Erythroblast (primary cell): Measurements from ENCODE around the gene IVD.

Experiments used
- DNase-seq, 2 experiments: peaks; one replicate each; lab custom pipeline; 2025; lab: John Stamatoyannopoulos, UW
- GATA1 ChIP-seq: IDR thresholded peaks from 2 replicates; pipeline ENCODE4 v1.6.1; 2011; ENCODE audit warnings: low read depth, mild to moderate bottlenecking, control low read depth, low read length, moderate library complexity
- POLR2A ChIP-seq: IDR thresholded peaks from 2 replicates; pipeline ENCODE4 v1.6.1; 2011; ENCODE audit warnings: mild to moderate bottlenecking, low read length

IVD gene

GRCh38 chr15:40458495-40459371 is 53.1 kb downstream of the IVD start:
- no peak for DNase-seq
- TF ChIP-seq GATA1 (no peak), POLR2A (no peak)

GRCh38 chr15:40459391-40460015 is 53.9 kb downstream of the IVD start:
- no peak for DNase-seq
- TF ChIP-seq GATA1, result no peak
- no peak for TF ChIP-seq POLR2A

- TF ChIP-seq POLR2A (no peak), GATA1 (no peak)
- DNase-seq, result no peak
Measured at GRCh38 chr15:40460404-40460803, 54.8 kb downstream of the IVD start.

DNA sequence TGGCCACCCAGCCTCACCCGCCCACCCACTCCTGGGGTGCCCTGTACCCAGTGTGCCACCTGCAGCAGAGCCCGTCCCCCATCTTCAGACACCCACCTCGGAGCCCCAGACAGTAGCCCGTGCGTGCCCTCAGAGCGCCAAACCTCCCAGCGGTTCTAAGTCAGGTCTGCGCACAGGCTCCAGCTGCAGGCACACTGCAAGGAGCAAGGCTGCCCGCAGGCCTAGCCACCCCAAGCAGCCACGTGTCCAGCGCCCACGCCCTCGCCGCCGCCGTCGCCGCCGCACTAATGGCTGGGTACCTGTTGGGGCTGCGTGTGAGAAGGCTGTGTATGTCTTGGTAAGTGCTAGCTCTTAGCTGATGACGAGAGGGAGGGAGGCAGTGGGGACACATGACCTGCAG is 56.4 kb downstream of the IVD start:
- TF ChIP-seq POLR2A, result no peak
- TF ChIP-seq GATA1, result no peak
- DNase-seq, result no peak

DNA sequence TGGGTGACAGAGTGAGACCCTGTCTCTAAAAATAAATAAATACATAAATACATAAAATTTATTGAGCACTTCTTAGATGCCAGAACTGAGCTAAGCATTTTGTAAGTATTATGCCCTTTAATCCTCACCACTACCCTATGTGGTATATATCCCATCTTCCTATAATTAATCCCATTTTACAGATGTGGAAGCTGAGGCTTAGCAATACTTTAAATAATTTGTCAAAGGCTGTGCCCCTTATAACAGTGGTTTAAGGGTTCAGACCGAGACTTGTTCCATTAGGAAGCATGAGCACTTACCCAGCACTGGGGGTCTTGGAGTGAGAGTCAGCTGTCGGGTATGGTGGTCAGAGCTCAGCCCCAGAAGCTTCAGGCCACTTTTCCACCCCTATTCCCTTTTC is 57.7 kb downstream of the IVD start:
- TF ChIP-seq POLR2A (no peak), GATA1 (no peak)
- DNase-seq, result no peak

DNA sequence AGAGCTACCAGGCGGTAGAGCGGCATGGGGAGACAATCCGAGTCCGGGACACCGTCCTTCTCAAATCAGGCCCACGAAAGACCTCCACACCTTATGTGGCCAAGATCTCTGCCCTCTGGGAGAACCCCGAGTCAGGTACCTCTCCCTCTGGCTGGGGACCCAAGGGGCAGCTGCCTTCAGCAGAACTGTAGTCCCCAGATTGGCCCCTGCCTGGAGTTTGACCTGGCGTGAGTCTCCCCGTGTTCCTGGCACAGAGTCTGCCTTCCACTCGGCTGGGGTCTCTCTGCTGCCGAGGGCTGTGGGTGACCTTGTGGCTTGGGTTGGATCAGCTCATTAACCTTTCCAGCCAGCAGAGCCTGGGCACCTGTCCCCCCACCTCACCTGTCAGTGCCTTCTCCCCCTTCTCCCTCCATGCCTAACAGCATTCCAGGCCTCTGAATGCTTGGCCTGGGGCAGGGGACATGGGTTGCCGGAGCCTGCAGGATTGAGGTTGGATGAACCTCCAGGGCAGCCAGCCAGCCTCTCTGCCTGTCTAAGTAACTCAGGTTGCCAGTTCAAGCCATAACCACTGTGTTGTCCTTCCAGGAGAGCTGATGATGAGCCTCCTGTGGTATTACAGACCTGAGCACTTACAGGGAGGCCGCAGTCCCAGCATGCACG is 58.4 kb downstream of the IVD start:
- TF ChIP-seq GATA1 (no peak), POLR2A (no peak)
- DNase-seq, result no peak

- TF ChIP-seq GATA1, result no peak
- no peak for TF ChIP-seq POLR2A
- DNase-seq, result no peak
Measured at GRCh38 chr15:40464595-40465185, 59.1 kb downstream of the IVD start.

DNA sequence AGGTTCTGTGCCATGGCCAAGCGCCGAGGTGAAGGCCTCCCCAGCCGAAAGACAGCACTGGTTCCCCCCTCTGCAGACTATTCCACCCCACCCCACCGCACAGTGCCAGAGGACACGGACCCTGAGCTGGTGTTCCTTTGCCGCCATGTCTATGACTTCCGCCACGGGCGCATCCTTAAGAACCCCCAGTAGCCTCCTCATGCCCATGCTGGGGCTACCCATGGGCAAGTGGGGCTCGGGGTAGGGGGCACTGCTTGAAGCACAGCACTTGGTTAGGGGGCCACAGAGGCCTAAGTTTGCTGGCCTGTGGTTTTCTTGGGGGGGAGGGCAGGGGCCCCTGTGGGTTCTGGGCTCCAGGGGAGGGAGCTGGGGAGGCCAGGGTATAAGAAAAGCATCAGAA is 60.3 kb downstream of the IVD start:
- DNase-seq, result no peak
- TF ChIP-seq GATA1 (no peak), POLR2A (no peak)

DNA sequence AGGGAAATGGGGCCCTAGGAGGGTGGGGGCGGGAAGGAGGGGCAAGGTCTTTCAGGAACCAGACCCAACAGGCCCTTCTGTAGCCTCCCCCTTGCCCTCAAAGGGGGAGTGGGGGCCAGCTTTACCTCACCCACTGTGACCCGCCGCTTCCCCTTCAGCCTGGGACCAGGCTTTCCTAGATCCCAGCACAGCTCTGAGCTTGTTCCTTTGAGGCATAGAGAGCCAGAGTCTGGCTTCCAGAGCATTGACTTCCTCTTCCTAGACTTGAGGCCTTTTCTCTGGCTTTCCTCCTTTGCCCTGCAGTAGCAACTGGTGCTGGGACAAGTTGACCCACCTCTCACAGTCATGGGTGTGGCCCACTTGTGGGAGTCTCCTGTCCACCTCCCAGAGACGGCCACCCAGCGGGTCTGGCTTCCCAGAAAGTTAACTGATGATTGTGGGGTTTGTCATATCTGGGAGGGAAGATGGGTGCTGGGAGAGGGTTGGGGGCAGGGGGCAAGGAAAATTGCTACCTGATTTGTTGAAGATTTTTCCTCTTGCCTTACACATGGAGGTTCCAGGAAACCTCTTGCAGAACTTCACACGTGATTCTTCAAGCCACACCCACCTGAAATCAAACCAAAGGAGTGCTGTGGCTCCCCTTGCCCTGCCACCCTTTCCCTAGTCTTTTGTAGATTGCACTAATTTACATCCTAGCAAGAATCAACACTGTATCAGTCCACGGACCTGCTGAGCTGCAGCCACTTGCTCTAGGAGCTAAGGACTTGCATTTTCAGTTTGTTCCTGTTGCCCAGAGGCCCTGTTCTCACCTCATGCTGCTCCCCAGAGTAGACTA is 61.0 kb downstream of the IVD start:
- TF ChIP-seq POLR2A, result no peak
- TF ChIP-seq GATA1, result no peak
- no peak for DNase-seq

GRCh38 chr15:40467261-40467615 is 61.6 kb downstream of the IVD start:
- no peak for DNase-seq
- TF ChIP-seq POLR2A, result no peak
- no peak for TF ChIP-seq GATA1

DNA sequence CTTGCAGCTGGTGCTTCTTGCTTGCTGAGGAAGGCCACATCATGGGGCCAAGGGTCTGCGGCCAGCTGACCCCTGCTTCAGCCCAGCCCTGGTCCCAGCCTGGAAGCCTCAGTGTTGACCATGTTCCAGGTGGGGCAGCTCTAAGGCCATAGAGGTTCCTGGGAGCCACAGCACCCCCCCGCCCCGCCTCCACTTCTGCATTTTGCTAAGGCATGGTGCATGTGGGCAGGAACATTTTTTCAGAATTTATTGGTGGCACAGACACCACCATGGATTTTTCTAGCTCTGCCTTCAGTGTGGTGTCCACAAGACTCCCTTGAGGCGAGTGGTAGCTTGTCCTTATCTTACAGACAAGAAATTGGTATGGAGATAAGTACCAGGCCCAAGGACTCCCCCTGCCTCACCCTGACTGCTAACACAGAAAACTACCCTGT is 63.3 kb downstream of the IVD start:
- DNase-seq, result peak; percentile 34 to 71
- no peak for TF ChIP-seq POLR2A
- TF ChIP-seq GATA1, result no peak

GRCh38 chr15:40469776-40470390 is 64.3 kb downstream of the IVD start:
- peak; percentile 28 to 29 for DNase-seq
- no peak for TF ChIP-seq GATA1
- no peak for TF ChIP-seq POLR2A
